C4-2B (cell line): ENCODE measurements around the gene SPOCK3.

Source experiments
- ZFX ChIP-seq: fragments of 450-650 bp; IDR thresholded peaks from 2 replicates; pipeline ENCODE4 v1.6.1; 2017
- TF ChIP-seq, protein P1 (sequence below): fragments of 450-650 bp; conservative IDR thresholded peaks from 2 replicates; pipeline ENCODE4 v1.5.1; 2017; ENCODE audit warnings: mild to moderate bottlenecking

DNA sequence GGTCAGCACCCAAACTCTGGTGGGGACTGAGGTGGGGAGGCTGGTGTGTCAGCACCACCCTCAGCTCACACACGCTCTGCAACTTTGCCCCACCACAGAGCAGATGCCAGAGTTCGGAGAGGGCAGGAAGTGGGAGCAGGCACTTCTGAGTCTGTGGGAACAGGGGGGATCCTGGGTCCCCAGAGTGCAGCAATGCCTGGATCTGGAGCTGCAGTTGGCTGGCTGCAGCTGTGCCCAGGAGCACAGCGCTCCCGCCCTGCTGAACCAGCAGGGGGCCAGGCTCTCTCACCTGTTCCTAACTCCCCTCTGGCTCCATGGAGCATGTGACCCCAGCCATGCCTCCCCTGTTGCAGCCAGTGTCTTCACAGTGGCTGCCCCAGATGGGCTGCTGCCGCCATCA lies 252.4 kb downstream of the SPOCK3 start:
- TF ChIP-seq, protein P1, sequence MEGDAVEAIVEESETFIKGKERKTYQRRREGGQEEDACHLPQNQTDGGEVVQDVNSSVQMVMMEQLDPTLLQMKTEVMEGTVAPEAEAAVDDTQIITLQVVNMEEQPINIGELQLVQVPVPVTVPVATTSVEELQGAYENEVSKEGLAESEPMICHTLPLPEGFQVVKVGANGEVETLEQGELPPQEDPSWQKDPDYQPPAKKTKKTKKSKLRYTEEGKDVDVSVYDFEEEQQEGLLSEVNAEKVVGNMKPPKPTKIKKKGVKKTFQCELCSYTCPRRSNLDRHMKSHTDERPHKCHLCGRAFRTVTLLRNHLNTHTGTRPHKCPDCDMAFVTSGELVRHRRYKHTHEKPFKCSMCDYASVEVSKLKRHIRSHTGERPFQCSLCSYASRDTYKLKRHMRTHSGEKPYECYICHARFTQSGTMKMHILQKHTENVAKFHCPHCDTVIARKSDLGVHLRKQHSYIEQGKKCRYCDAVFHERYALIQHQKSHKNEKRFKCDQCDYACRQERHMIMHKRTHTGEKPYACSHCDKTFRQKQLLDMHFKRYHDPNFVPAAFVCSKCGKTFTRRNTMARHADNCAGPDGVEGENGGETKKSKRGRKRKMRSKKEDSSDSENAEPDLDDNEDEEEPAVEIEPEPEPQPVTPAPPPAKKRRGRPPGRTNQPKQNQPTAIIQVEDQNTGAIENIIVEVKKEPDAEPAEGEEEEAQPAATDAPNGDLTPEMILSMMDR, result no peak
- no peak for TF ChIP-seq ZFX
